Common myeloid progenitor, CD34-positive (primary cell): Measurements from ENCODE around the gene RTN4IP1.

Experiments
- CTCF ChIA-PET: fragments of 350-600 bp; sonication (Branson Sonifier 250); formaldehyde crosslinking; loops from one replicate; lab custom pipeline; 2021; ENCODE audit warnings: antibody characterized with exemption; lab: Charles Lee
- POLR2A ChIA-PET: fragments of 350-600 bp; sonication (Branson Sonifier 250); formaldehyde crosslinking; loops from one replicate; lab custom pipeline; 2021; ENCODE audit warnings: antibody characterized with exemption; lab: Charles Lee
- DNase-seq, 3 donors: peaks; one replicate each; pipeline versions ENCODE4 v3.0.0 to v3.0.0-alpha.2; 2013
- H3K27ac ChIP-seq, 2 experiments: 1 replicate in 1 of 2; 2 replicates in 1 of 2; pipeline ENCODE4 v1.7.0; 2013; ENCODE audit warnings: inconsistent platforms in 2 of 2, low read length in 2 of 2, mild to moderate bottlenecking in 2 of 2, low read depth in 1 of 2, moderate library complexity in 1 of 2; ENCODE audit not compliant: severe bottlenecking in 2 of 2, insufficient read depth in 1 of 2, poor library complexity in 1 of 2
- H3K27me3 ChIP-seq, 5 experiments: replicated peaks in 2 of 5; 1 replicate in 3 of 5; 2 replicates in 2 of 5; pipeline versions ENCODE4 v1.6.1 to v1.7.0; 2013; ENCODE audit warnings: low read length in 4 of 5, mild to moderate bottlenecking in 2 of 5, moderate library complexity in 2 of 5, inconsistent platforms in 1 of 5; ENCODE audit not compliant: insufficient read depth in 5 of 5, control insufficient read depth in 4 of 5
- H3K36me3 ChIP-seq, 4 experiments: 1 replicate in 2 of 4; 2 replicates in 2 of 4; pipeline versions ENCODE4 v1.6.1 to v1.7.0; 2013; ENCODE audit warnings: low read length in 3 of 4, control low read depth in 1 of 4, mild to moderate bottlenecking in 1 of 4; ENCODE audit not compliant: control insufficient read depth in 4 of 4, insufficient read depth in 4 of 4
- H3K4me1 ChIP-seq, 4 experiments: 1 replicate in 3 of 4; 2 replicates in 1 of 4; pipeline versions ENCODE4 v1.6.1 to v1.7.1; 2013; ENCODE audit warnings: low read length in 3 of 4, mild to moderate bottlenecking in 3 of 4, control low read depth in 1 of 4, inconsistent platforms in 1 of 4, moderate library complexity in 1 of 4; ENCODE audit not compliant: control insufficient read depth in 4 of 4, insufficient read depth in 4 of 4; ENCODE audit errors: control extremely low read depth in 1 of 4
- H3K4me3 ChIP-seq, 7 experiments: 1 replicate in 4 of 7; 2 replicates in 3 of 7; pipeline versions ENCODE4 v1.5.1 to v1.7.0; 2013; ENCODE audit warnings: mild to moderate bottlenecking in 7 of 7, low read length in 6 of 7, moderate library complexity in 6 of 7, inconsistent platforms in 2 of 7, low read depth in 2 of 7, control low read depth in 1 of 7; ENCODE audit not compliant: insufficient read depth in 4 of 7, control insufficient read depth in 1 of 7; ENCODE audit errors: extremely low read depth in 1 of 7
- H3K9me3 ChIP-seq, 5 experiments: 1 replicate in 4 of 5; 2 replicates in 1 of 5; pipeline versions ENCODE4 v1.6.1 to v1.7.1; 2013; ENCODE audit warnings: low read length in 4 of 5, mild to moderate bottlenecking in 2 of 5, inconsistent platforms in 1 of 5, low read depth in 1 of 5, moderate library complexity in 1 of 5; ENCODE audit not compliant: control insufficient read depth in 4 of 5, insufficient read depth in 2 of 5; ENCODE audit errors: control extremely low read depth in 1 of 5
- WGBS: methylation state at CpG from one replicate; pipeline ENCODE4 v1.1.5; 2013; ENCODE audit not compliant: insufficient coverage; 5-methylcytosine and 5-hydroxymethylcytosine counted together

Gene RTN4IP1

DNA sequence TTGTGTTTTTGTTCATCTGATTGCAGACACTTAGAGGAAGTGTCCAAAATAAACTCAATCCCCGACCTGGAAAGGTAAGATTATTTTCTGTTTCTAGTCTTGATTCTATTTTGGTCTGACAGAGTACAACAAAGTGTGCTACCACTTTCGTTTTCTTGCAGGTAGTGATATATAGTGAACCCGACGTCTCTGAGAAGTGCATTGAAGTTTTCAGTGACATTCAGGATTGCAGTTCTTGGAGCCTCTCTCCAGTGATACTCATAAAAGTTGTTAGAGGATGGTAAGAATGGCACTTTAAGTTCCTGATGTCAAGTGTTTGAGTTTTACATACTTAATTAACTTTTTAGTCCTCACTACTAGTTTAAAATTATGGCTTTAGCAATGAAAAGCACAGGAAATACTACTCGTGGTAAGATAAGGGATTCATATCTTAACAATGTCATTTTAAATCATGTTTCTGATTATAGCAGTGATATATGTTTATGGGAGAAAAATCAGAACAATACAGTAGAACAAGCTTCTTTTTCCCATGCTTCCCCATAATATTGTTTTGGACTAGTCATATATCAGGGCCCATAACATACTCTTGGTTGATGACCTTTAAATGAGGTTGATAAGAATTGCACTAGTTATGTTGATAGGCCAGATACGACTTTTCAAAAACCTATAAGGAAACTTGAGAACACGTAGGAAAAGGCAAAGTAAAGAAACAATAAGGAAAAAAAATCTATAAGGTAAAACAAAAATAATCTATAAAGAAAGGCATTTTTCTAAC lies 104.0 kb downstream of the RTN4IP1 start:
- Histone ChIP-seq H3K27ac (peak overlapping the region; percentile 8 to 11), H3K36me3 (peaks cover 5 to 22% (median 14%) of the 10 kb centered on the region in 4 experiments), H3K9me3 (no peaks in the 10 kb centered on the region), H3K4me3 (peak overlapping the region in 6 of 7 experiments; percentile 35 to 75 (median 50)), H3K27me3 (no peaks in the 10 kb centered on the region), H3K4me1 (peaks cover 19 to 51% (median 45%) of the 10 kb centered on the region in 4 experiments)
- POLR2A ChIA-PET: interaction anchor here (1.0 kb wide), 1 partner anchor 76 kb away, joined by 3 read pairs; no protein-coding TSS in a partner anchor
- WGBS: 0% methylated on average over 1 of the region's 7 CpGs
- CTCF ChIA-PET: interaction anchor here (0.9 to 9.7 kb wide), 6 partner anchors 14 to 80 kb away, joined by 3 to 60 read pairs (median 6); no protein-coding TSS in a partner anchor
- DNase-seq: peak in 2 of 3 donors; percentile 55 to 67

DNA sequence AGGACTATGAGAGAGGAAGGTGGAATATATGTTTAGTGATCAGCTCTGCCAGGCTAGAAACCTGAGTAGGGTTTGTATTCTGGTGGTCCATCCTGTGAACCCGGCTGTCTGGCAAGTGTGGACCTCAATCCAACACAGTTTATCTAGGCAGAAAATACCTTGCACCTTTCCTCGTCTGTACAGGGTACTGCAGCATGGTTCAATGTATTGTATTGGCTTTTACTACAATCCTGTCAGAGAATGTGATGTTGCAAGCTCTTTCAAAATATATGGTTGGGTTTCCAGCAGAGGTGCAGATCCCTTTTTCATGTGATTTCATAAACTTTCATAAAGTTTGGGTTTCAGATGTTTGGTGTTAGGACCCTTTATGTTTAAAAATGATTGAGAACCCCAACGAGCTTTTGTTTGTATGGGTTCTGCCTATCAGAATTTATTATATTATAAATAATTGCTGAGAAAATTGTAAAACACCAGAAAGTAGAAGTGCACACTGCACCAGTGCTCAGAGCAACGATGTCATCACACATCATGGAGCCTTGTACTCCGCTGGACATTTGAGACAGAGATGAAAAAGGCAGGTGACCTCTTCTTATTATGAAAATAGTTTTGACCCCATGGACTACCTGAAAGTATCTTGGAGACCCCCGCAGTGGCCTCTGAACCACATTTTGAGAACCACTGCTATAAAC lies 106.6 kb downstream of the RTN4IP1 start:
- H3K4me3 ChIP-seq: peak overlapping the region in 2 of 7 experiments; percentile 16 to 34
- H3K4me1 ChIP-seq: peaks cover 39 to 77% (median 66%) of the 10 kb centered on the region in 4 experiments
- no peaks in the 10 kb centered on the region for H3K9me3 ChIP-seq
- peaks cover 0 to 7% (median 4%) of the 10 kb centered on the region in 4 experiments for H3K36me3 ChIP-seq
- H3K27ac ChIP-seq: no peak overlapping the region
- DNase-seq: no peak
- no peaks in the 10 kb centered on the region for H3K27me3 ChIP-seq
- 100% methylated on average over 2 of the region's 6 CpGs for WGBS
- CTCF ChIA-PET: interaction anchor here (0.9 to 9.7 kb wide), 10 partner anchors 10 to 44 kb away, joined by 3 to 60 read pairs (median 4); no protein-coding TSS in a partner anchor
- POLR2A ChIA-PET: interaction anchor here (0.6 kb wide), 1 partner anchor 39 kb away, joined by 3 read pairs; no protein-coding TSS in a partner anchor
